CD4-positive, alpha-beta T cell (primary cell): Measurements from ENCODE around the gene CHD5. TPM values are rescaled to one million over a fixed set of nuclear protein-coding genes. Genes with fewer than 3 reads are reported as not detected.

Source experiments
- ATAC-seq: fragments of 200-7000 bp; cut with Tn5 transposase; one replicate; pipeline ENCODE4 v1.10.0; 2022; ENCODE audit warnings: mild to moderate bottlenecking; ENCODE audit not compliant: poor library complexity
- CTCF ChIA-PET: fragments of 350-600 bp; sonication (Branson Sonifier 250); formaldehyde crosslinking; loops from one replicate; lab custom pipeline; 2021; ENCODE audit warnings: antibody characterized with exemption, inconsistent platforms; lab: Charles Lee
- POLR2A ChIA-PET: fragments of 350-600 bp; sonication (Branson Sonifier 250); formaldehyde crosslinking; loops from one replicate; lab custom pipeline; 2021; ENCODE audit warnings: antibody characterized with exemption, inconsistent platforms; lab: Charles Lee
- DNase-seq, 14 experiments: peaks; one replicate each; pipeline ENCODE4 v3.0.0-alpha.2; 2013 to 2020; ENCODE audit warnings: mixed read lengths in 2 of 14
- H3K27ac ChIP-seq, 2 donors: one replicate each; pipeline versions ENCODE4 v1.5.1 to v1.7.0; 2013; ENCODE audit warnings: low read length in 2 of 2, low read depth in 1 of 2, mild to moderate bottlenecking in 1 of 2
- H3K27me3 ChIP-seq, 2 experiments: 1 replicate in 1 of 2; 2 replicates in 1 of 2; pipeline versions ENCODE4 v1.6.1 to v1.7.0; 2013; ENCODE audit warnings: low read length in 2 of 2, control low read depth in 1 of 2, mild to moderate bottlenecking in 1 of 2, moderate library complexity in 1 of 2; ENCODE audit not compliant: insufficient read depth in 2 of 2, control insufficient read depth in 1 of 2
- H3K36me3 ChIP-seq: one replicate; pipeline ENCODE4 v1.6.1; 2013; ENCODE audit warnings: low read length, control low read depth; ENCODE audit not compliant: insufficient read depth
- H3K4me1 ChIP-seq: one replicate; pipeline ENCODE4 v1.6.1; 2013; ENCODE audit warnings: low read length, control low read depth; ENCODE audit not compliant: insufficient read depth
- H3K4me3 ChIP-seq: one replicate; pipeline ENCODE4 v1.5.1; 2013; ENCODE audit warnings: mild to moderate bottlenecking, low read length, moderate library complexity
- H3K9me3 ChIP-seq, 2 experiments: 1 replicate in 1 of 2; 2 replicates in 1 of 2; pipeline versions ENCODE4 v1.6.1 to v1.7.0; 2013; ENCODE audit warnings: low read length in 2 of 2, mild to moderate bottlenecking in 2 of 2, control low read depth in 1 of 2, moderate library complexity in 1 of 2; ENCODE audit not compliant: control insufficient read depth in 1 of 2, insufficient read depth in 1 of 2
- H3K27ac Mint-ChIP-seq: one replicate; pipeline ENCODE4 v1.8.0; 2020; ENCODE audit warnings: mixed read lengths
- H3K27me3 Mint-ChIP-seq: one replicate; pipeline ENCODE4 v1.8.0; 2021; ENCODE audit warnings: mixed read lengths
- H3K36me3 Mint-ChIP-seq: one replicate; pipeline ENCODE4 v1.8.0; 2021; ENCODE audit warnings: low read depth, mixed read lengths
- H3K4me1 Mint-ChIP-seq: one replicate; pipeline ENCODE4 v1.8.0; 2021; ENCODE audit warnings: low read depth, mixed read lengths
- H3K4me3 Mint-ChIP-seq: one replicate; pipeline ENCODE4 v1.8.0; 2020; ENCODE audit warnings: mild to moderate bottlenecking, mixed read lengths
- H3K9me3 Mint-ChIP-seq: one replicate; pipeline ENCODE4 v1.8.0; 2020; ENCODE audit warnings: mixed read lengths
- CTCF ChIP-seq: fragments of 200-600 bp; IDR thresholded peaks from one replicate; pipeline ENCODE4 v1.8.0; 2022; ENCODE audit warnings: antibody characterized with exemption, mild to moderate bottlenecking
- intact Hi-C, 2 experiments: fragments of 100-400 bp; cut with DNase I in 1 of 2; cut with micrococcal nuclease in 1 of 2; formaldehyde crosslinking; loops; one replicate each; pipeline versions ENCODE4 v1.15.1 to v1.9.0; 2023 to 2025; cut with DNase I, micrococcal nuclease
- total RNA-seq, 174 experiments: library from RNA in 2 of 174; stranded (reverse) in 2 of 174; gene quantifications; one replicate each; pipeline ENCODE4 v1.2.3 and lab custom pipeline; 2021 to 2026

The CHD5 gene
- total RNA-seq, 2 experiments from 2014 or later: 0.25 to 0.34 TPM

- no peaks in the 10 kb centered on the region for H3K9me3 Mint-ChIP-seq
- CTCF ChIA-PET: no interaction called here
- ATAC-seq (no peak), DNase-seq (no peak)
- peaks cover 19% of the 10 kb centered on the region for H3K4me1 Mint-ChIP-seq
- peaks cover 69% of the 10 kb centered on the region for H3K36me3 Mint-ChIP-seq
- H3K27me3 Mint-ChIP-seq: no peaks in the 10 kb centered on the region
- no peaks in the 10 kb centered on the region for H3K9me3 ChIP-seq
- H3K4me1 ChIP-seq: peaks cover 10% of the 10 kb centered on the region
- no peak overlapping the region for H3K27ac ChIP-seq
- no peak overlapping the region for H3K4me3 ChIP-seq
- peaks cover 81% of the 10 kb centered on the region for H3K36me3 ChIP-seq
- H3K27me3 ChIP-seq: no peaks in the 10 kb centered on the region
- no peak overlapping the region for H3K27ac Mint-ChIP-seq
- H3K4me3 Mint-ChIP-seq: no peak overlapping the region
- POLR2A ChIA-PET: no interaction called here
- intact Hi-C loops: no loop called here
- no peak for TF ChIP-seq CTCF
Observed at GRCh38 chr1:6191968-6192367, 11.8 kb upstream of the CHD5 start.

GRCh38 chr1:6188466-6188865 lies 8.3 kb upstream of the CHD5 start:
- CTCF ChIA-PET: no interaction called here
- TF ChIP-seq CTCF: no peak
- Histone ChIP-seq H3K4me1 (no peaks in the 10 kb centered on the region), H3K27ac (no peak overlapping the region), H3K4me3 (no peak overlapping the region), H3K36me3 (peaks cover 60% of the 10 kb centered on the region), H3K27me3 (no peaks in the 10 kb centered on the region), H3K9me3 (no peaks in the 10 kb centered on the region)
- peaks cover 14% of the 10 kb centered on the region for H3K4me1 Mint-ChIP-seq
- no peaks in the 10 kb centered on the region for H3K27me3 Mint-ChIP-seq
- no peak for ATAC-seq
- intact Hi-C loops: no loop called here
- H3K27ac Mint-ChIP-seq: no peak overlapping the region
- no peak for DNase-seq
- no peak overlapping the region for H3K4me3 Mint-ChIP-seq
- POLR2A ChIA-PET: no interaction called here
- H3K9me3 Mint-ChIP-seq: no peaks in the 10 kb centered on the region
- peaks cover 69% of the 10 kb centered on the region for H3K36me3 Mint-ChIP-seq

- no peak overlapping the region for H3K4me3 Mint-ChIP-seq
- peaks cover 8% of the 10 kb centered on the region for H3K4me1 ChIP-seq
- peaks cover 20% of the 10 kb centered on the region for H3K4me1 Mint-ChIP-seq
- no peak for ATAC-seq
- H3K27ac ChIP-seq: no peak overlapping the region
- H3K36me3 Mint-ChIP-seq: peaks cover 57% of the 10 kb centered on the region
- ChIA-PET POLR2A (no interaction called here), CTCF (interaction anchor here (1.0 to 1.4 kb wide), 3 partner anchors 11 to 159 kb away, joined by 3 to 7 read pairs (median 5); partner anchors contain the start of gene RPL22)
- DNase-seq: peak in 4 of 14 experiments; percentile 20 to 55 (median 44)
- no peaks in the 10 kb centered on the region for H3K9me3 Mint-ChIP-seq
- peaks cover 11 to 13% of the 10 kb centered on the region in 2 experiments for H3K27me3 ChIP-seq
- no peaks in the 10 kb centered on the region for H3K9me3 ChIP-seq
- no peak overlapping the region for H3K27ac Mint-ChIP-seq
- intact Hi-C loops: no loop called here
- peak; percentile 35 for TF ChIP-seq CTCF
- H3K4me3 ChIP-seq: no peak overlapping the region
- H3K36me3 ChIP-seq: peaks cover 40% of the 10 kb centered on the region
- H3K27me3 Mint-ChIP-seq: peaks cover 10% of the 10 kb centered on the region
Observed at GRCh38 chr1:6185635-6186382, 5.7 kb upstream of the CHD5 start.
